PC-9 (cell line): ENCODE results near the gene RBMS3. TPM values are rescaled to one million over a fixed set of nuclear protein-coding genes. Genes with fewer than 3 reads are reported as not detected.

Experiments
- BruUV-seq: library from RNA; stranded (reverse); fragments of 400-500 nt; replicated peaks from 2 replicates; lab custom pipeline; 2021; lab: Mats Ljungman, UMichigan
- CTCF ChIA-PET: fragments of 300-600 bp; sonication (Branson Sonifier 250); formaldehyde crosslinking; loops from one replicate; lab custom pipeline; 2022; ENCODE audit warnings: antibody characterized with exemption; lab: Charles Lee
- POLR2A ChIA-PET: fragments of 300-600 bp; sonication (Branson Sonifier 250); formaldehyde crosslinking; loops from one replicate; lab custom pipeline; 2022; ENCODE audit warnings: antibody characterized with exemption; ENCODE audit not compliant: unreplicated experiment; lab: Charles Lee
- DNase-seq, 2 experiments: peaks; one replicate each; pipeline versions ENCODE4 v3.0.0 to v3.0.0-alpha.2; 2015 to 2022; ENCODE audit warnings: mixed read lengths in 1 of 2
- H2AFZ ChIP-seq: fragments of 200-600 bp; sonication (generic); 2 replicates; pipeline ENCODE4 v1.8.1; 2017; ENCODE audit warnings: antibody characterized with exemption
- H3F3A ChIP-seq: fragments of 200-600 bp; sonication (generic); 2 replicates; pipeline ENCODE4 v1.8.1; 2017; ENCODE audit warnings: antibody characterized with exemption, mild to moderate bottlenecking, low read depth; ENCODE audit not compliant: insufficient read depth
- H3K27ac ChIP-seq: fragments of 200-600 bp; sonication (generic); 2 replicates; pipeline ENCODE4 v1.6.1; 2016; ENCODE audit warnings: mixed run types
- H3K27me3 ChIP-seq: fragments of 200-600 bp; sonication (generic); 2 replicates; pipeline ENCODE4 v1.6.1; 2016; ENCODE audit warnings: low read depth, mixed run types; ENCODE audit not compliant: insufficient read depth
- H3K36me3 ChIP-seq: fragments of 200-600 bp; sonication (generic); 2 replicates; pipeline ENCODE4 v1.6.1; 2016; ENCODE audit warnings: low read depth, mixed run types
- H3K4me1 ChIP-seq: fragments of 200-600 bp; sonication (generic); replicated peaks from 2 replicates; pipeline ENCODE4 v1.6.1; 2016; ENCODE audit warnings: mixed run types; ENCODE audit not compliant: insufficient read depth
- H3K4me2 ChIP-seq: fragments of 200-600 bp; sonication (generic); 2 replicates; pipeline ENCODE4 v1.6.1; 2017; ENCODE audit warnings: mixed run types
- H3K4me3 ChIP-seq: fragments of 200-600 bp; sonication (generic); 2 replicates; pipeline ENCODE4 v1.6.1; 2016; ENCODE audit warnings: mixed run types
- H3K79me2 ChIP-seq: fragments of 200-600 bp; sonication (generic); 2 replicates; pipeline ENCODE4 v1.6.1; 2017; ENCODE audit warnings: low read depth, mixed run types
- H3K9me2 ChIP-seq: fragments of 200-600 bp; sonication (generic); 2 replicates; pipeline ENCODE4 v1.8.1; 2017; ENCODE audit warnings: mild to moderate bottlenecking; ENCODE audit not compliant: insufficient read depth
- H3K9me3 ChIP-seq: fragments of 200-600 bp; sonication (generic); 2 replicates; pipeline ENCODE4 v1.8.1; 2016; ENCODE audit warnings: low read depth; ENCODE audit not compliant: insufficient read depth
- H4K20me1 ChIP-seq: fragments of 200-600 bp; sonication (generic); 2 replicates; pipeline ENCODE4 v1.8.1; 2017; ENCODE audit not compliant: insufficient read depth
- EZH2 ChIP-seq: fragments of 200-600 bp; sonication (generic); IDR thresholded peaks from 2 replicates; pipeline ENCODE4 v1.8.0; 2017; ENCODE audit warnings: antibody characterized with exemption, low read depth
- intact Hi-C: fragments of 100-400 bp; cut with micrococcal nuclease; formaldehyde crosslinking; loops from one replicate; pipeline ENCODE4 v1.10.0; 2022; ENCODE audit not compliant: unreplicated experiment
- total RNA-seq: library from RNA; stranded (reverse); gene quantifications from 2 replicates; pipeline ENCODE4 v1.2.3, GENCODE V29; 2021
- TF ChIP-seq, protein P1 (sequence below): fragments of 200-600 bp; sonication (generic); conservative IDR thresholded peaks from 2 replicates; pipeline ENCODE4 v1.6.1; 2017; ENCODE audit warnings: mixed run types, antibody characterized with exemption, mild to moderate bottlenecking, moderate library complexity

Gene RBMS3
- total RNA-seq, 1 experiment from 2014 or later: 3.5 TPM

- TF ChIP-seq EZH2: no peak
- TF ChIP-seq, protein P1, sequence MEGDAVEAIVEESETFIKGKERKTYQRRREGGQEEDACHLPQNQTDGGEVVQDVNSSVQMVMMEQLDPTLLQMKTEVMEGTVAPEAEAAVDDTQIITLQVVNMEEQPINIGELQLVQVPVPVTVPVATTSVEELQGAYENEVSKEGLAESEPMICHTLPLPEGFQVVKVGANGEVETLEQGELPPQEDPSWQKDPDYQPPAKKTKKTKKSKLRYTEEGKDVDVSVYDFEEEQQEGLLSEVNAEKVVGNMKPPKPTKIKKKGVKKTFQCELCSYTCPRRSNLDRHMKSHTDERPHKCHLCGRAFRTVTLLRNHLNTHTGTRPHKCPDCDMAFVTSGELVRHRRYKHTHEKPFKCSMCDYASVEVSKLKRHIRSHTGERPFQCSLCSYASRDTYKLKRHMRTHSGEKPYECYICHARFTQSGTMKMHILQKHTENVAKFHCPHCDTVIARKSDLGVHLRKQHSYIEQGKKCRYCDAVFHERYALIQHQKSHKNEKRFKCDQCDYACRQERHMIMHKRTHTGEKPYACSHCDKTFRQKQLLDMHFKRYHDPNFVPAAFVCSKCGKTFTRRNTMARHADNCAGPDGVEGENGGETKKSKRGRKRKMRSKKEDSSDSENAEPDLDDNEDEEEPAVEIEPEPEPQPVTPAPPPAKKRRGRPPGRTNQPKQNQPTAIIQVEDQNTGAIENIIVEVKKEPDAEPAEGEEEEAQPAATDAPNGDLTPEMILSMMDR: no peak
- CTCF ChIA-PET: no interaction called here
- Histone ChIP-seq H2AFZ (no peak overlapping the region), H3F3A (no peaks in the 10 kb centered on the region), H3K27me3 (no peaks in the 10 kb centered on the region), H3K4me3 (no peak overlapping the region), H3K4me2 (no peak overlapping the region), H3K9me3 (no peaks in the 10 kb centered on the region), H3K36me3 (no peaks in the 10 kb centered on the region), H3K4me1 (no peaks in the 10 kb centered on the region), H4K20me1 (no peaks in the 10 kb centered on the region), H3K79me2 (no peaks in the 10 kb centered on the region), H3K9me2 (no peaks in the 10 kb centered on the region), H3K27ac (no peak overlapping the region)
- no TSS peak for BruUV-seq
- intact Hi-C loops: no loop called here
- DNase-seq: no peak
- POLR2A ChIA-PET: no interaction called here
Observed at GRCh38 chr3:29373131-29373680, 92.3 kb downstream of the RBMS3 start.

- TF ChIP-seq, protein P1: no peak
- no peak for TF ChIP-seq EZH2
- no peak overlapping the region for H3K4me2 ChIP-seq
- H3K9me3 ChIP-seq: no peaks in the 10 kb centered on the region
- no peak overlapping the region for H3K4me3 ChIP-seq
- no peaks in the 10 kb centered on the region for H4K20me1 ChIP-seq
- no peaks in the 10 kb centered on the region for H3K9me2 ChIP-seq
- H3K36me3 ChIP-seq: no peaks in the 10 kb centered on the region
- no TSS peak for BruUV-seq
- ChIA-PET POLR2A (no interaction called here), CTCF (no interaction called here)
- no peaks in the 10 kb centered on the region for H3K27me3 ChIP-seq
- DNase-seq: no peak
- H3K4me1 ChIP-seq: no peaks in the 10 kb centered on the region
- H3K27ac ChIP-seq: no peak overlapping the region
- H2AFZ ChIP-seq: no peak overlapping the region
- intact Hi-C loops: no loop called here
- no peaks in the 10 kb centered on the region for H3K79me2 ChIP-seq
- no peaks in the 10 kb centered on the region for H3F3A ChIP-seq
Observed at GRCh38 chr3:29374226-29374625, 93.4 kb downstream of the RBMS3 start.

- Histone ChIP-seq H3K79me2 (no peaks in the 10 kb centered on the region), H3K9me2 (no peaks in the 10 kb centered on the region), H3K4me2 (no peak overlapping the region), H3K27me3 (no peaks in the 10 kb centered on the region), H4K20me1 (no peaks in the 10 kb centered on the region), H3K4me3 (no peak overlapping the region), H3K4me1 (no peaks in the 10 kb centered on the region), H3F3A (no peaks in the 10 kb centered on the region), H3K9me3 (0 out of 2 replicates have a peak, but pooled peaks cover 3% of the 10 kb centered on the region), H3K27ac (no peak overlapping the region), H2AFZ (no peak overlapping the region), H3K36me3 (no peaks in the 10 kb centered on the region)
- ChIA-PET POLR2A (no interaction called here), CTCF (no interaction called here)
- intact Hi-C loops: no loop called here
- no peak for DNase-seq
- no TSS peak for BruUV-seq
- TF ChIP-seq EZH2: no peak
- TF ChIP-seq, protein P1: no peak
Observed at GRCh38 chr3:29379097-29379496, 98.2 kb downstream of the RBMS3 start.
